ENCODE data around the gene PDGFD. TPM values are rescaled to one million over a fixed set of nuclear protein-coding genes. Genes with fewer than 3 reads are reported as not detected.
A peak's percentile ranks its signal among the peaks of the same experiment; 100 is the strongest.
"Not testable (repeated sequence)": the region's sequence is repeated elsewhere in the genome, so short reads cannot be mapped to it uniquely, and the experiment has no call there.

PDGFD gene
- polyA plus RNA-seq, 6 donors from 2014 or later: 0.08 to 0.63 (median 0.17) TPM; not detected in 3

GRCh38 chr11:104053743-104054478 lies 110.0 kb downstream of the PDGFD start:
- Mint-ChIP-seq H3K36me3 (no peaks in the 10 kb centered on the region), H3K9me3 (peaks cover 0 to 1% (median 0%) of the 10 kb centered on the region in 7 donors), H3K27ac (no peak overlapping the region), H3K4me3 (no peak overlapping the region), H3K27me3 (no peaks in the 10 kb centered on the region), H3K4me1 (no peaks in the 10 kb centered on the region)
- DNase-seq: no peak
- no peak for ATAC-seq (ENCODE audit: low read depth in 2 of 2)

GRCh38 chr11:104051778-104052177 lies 112.2 kb downstream of the PDGFD start:
- Mint-ChIP-seq H3K27me3 (no peaks in the 10 kb centered on the region), H3K4me1 (no peaks in the 10 kb centered on the region), H3K27ac (no peak overlapping the region), H3K9me3 (peaks cover 0 to 4% (median 0%) of the 10 kb centered on the region in 7 donors), H3K4me3 (no peak overlapping the region), H3K36me3 (no peaks in the 10 kb centered on the region)
- ATAC-seq (ENCODE audit: low read depth in 2 of 2): no peak
- no peak for DNase-seq

- Mint-ChIP-seq H3K27me3 (no peaks in the 10 kb centered on the region), H3K4me3 (no peak overlapping the region), H3K4me1 (no peaks in the 10 kb centered on the region), H3K27ac (no peak overlapping the region), H3K36me3 (no peaks in the 10 kb centered on the region), H3K9me3 (peaks cover 0 to 6% (median 0%) of the 10 kb centered on the region in 7 donors)
- DNase-seq (no peak), ATAC-seq (ENCODE audit: low read depth in 2 of 2) (no peak)
Observed at GRCh38 chr11:104049116-104049515, 114.8 kb downstream of the PDGFD start.

DNA sequence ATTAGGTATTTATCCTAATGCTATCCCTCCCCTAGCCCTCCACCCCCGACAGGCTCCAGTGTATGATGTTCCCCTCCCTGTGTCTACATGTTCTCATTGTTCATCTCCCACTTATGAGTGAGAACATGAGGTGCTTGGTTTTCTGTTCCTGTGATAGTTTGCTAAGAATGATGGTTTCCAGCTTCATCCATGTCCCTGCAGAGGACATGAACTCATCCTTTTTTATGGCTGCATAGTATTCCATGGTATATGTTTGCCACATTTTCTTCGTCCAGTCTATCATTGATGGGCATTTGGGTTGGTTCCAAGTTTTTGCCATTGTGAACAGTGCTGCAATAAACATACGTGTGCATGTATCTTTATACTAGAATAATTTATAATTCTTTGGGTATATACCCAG lies 117.1 kb downstream of the PDGFD start:
- H3K27me3 Mint-ChIP-seq; H3K36me3 Mint-ChIP-seq; DNase-seq; H3K9me3 Mint-ChIP-seq; ATAC-seq (ENCODE audit: low read depth in 2 of 2); H3K4me1 Mint-ChIP-seq; H3K4me3 Mint-ChIP-seq; H3K27ac Mint-ChIP-seq: not testable (repeated sequence)

DNA sequence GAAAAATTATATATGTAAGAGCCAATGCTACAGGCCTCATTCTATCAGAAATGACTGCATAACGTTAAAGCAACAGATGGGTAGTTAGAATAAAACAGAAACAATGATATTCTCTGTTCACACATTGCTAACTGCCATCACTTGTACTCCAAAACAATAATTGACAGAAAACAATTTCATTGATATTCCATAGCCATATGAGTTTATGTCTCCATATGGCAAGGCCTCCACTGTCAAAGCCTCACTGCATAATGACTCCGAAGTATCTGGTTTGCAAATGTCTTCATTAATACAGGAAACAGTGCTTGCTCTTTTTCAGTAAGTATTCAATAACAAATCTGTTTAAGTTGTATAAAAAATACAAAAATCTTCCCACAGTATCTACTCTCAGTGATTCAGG lies 117.6 kb downstream of the PDGFD start:
- no peak overlapping the region for H3K4me3 Mint-ChIP-seq
- no peaks in the 10 kb centered on the region for H3K27me3 Mint-ChIP-seq
- no peak for DNase-seq
- peaks cover 0 to 6% (median 0%) of the 10 kb centered on the region in 7 donors for H3K9me3 Mint-ChIP-seq
- no peak for ATAC-seq (ENCODE audit: low read depth in 2 of 2)
- H3K4me1 Mint-ChIP-seq: no peaks in the 10 kb centered on the region
- H3K36me3 Mint-ChIP-seq: no peaks in the 10 kb centered on the region
- H3K27ac Mint-ChIP-seq: no peak overlapping the region

- DNase-seq (no peak), ATAC-seq (ENCODE audit: low read depth in 2 of 2) (no peak)
- Mint-ChIP-seq H3K4me3 (no peak overlapping the region), H3K36me3 (no peaks in the 10 kb centered on the region), H3K27ac (no peak overlapping the region), H3K4me1 (no peaks in the 10 kb centered on the region), H3K27me3 (peaks cover 0 to 5% (median 0%) of the 10 kb centered on the region in 3 donors), H3K9me3 (peaks cover 0 to 6% (median 0%) of the 10 kb centered on the region in 7 donors)
Observed at GRCh38 chr11:104043678-104044239, 120.2 kb downstream of the PDGFD start.

DNA sequence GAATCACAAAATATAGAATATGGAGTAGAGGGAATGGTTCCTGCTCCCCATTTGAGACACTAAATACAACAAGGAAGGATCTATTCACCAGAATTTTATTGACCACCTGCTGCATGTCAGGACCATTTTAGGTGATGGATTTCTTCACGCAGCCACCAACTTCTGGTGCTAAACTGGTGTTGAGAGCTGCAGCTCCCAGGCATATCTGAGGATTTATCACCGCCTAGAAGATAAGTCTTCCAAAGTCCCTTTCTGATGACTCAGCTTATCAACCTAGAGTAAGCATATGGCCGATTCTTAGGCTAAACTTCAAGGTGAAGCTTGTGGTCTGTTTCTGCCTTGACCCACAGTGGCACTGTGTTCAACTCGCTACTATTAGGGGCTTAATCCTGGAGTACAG lies 120.8 kb downstream of the PDGFD start:
- no peak overlapping the region for H3K4me3 Mint-ChIP-seq
- H3K27ac Mint-ChIP-seq: no peak overlapping the region
- H3K27me3 Mint-ChIP-seq: peaks cover 0 to 5% (median 0%) of the 10 kb centered on the region in 3 donors
- DNase-seq (no peak), ATAC-seq (ENCODE audit: low read depth in 2 of 2) (no peak)
- H3K4me1 Mint-ChIP-seq: no peaks in the 10 kb centered on the region
- H3K36me3 Mint-ChIP-seq: no peaks in the 10 kb centered on the region
- peaks cover 0 to 6% (median 0%) of the 10 kb centered on the region in 7 donors for H3K9me3 Mint-ChIP-seq

DNA sequence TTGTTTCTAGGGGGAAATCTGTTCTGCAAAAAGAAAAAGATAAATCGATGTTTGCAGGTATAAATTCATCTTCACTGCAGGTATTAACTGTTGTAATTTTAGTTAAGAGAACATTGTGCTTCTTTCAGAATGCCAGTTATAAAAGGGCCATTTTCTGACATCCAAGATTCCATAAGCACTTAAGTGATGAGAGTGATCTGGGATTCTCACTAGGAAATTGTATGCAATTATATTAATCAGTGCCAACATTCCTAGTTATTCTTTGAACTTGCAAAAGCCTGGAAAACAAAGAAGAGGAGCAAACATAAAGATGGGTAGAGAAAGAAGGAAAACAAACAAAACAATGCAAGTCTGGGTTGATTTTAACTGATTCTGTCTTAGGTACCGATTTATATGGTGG lies 122.2 kb downstream of the PDGFD start:
- DNase-seq (no peak), ATAC-seq (ENCODE audit: low read depth in 2 of 2) (no peak)
- peaks cover 0 to 3% (median 0%) of the 10 kb centered on the region in 7 donors for H3K9me3 Mint-ChIP-seq
- H3K4me1 Mint-ChIP-seq: no peaks in the 10 kb centered on the region
- H3K4me3 Mint-ChIP-seq: peak overlapping the region in 1 of 8 donors; percentile 17
- peaks cover 0 to 5% (median 0%) of the 10 kb centered on the region in 3 donors for H3K27me3 Mint-ChIP-seq
- peaks cover 0 to 5% of the 10 kb centered on the region in 2 donors for H3K36me3 Mint-ChIP-seq
- H3K27ac Mint-ChIP-seq: no peak overlapping the region

DNA sequence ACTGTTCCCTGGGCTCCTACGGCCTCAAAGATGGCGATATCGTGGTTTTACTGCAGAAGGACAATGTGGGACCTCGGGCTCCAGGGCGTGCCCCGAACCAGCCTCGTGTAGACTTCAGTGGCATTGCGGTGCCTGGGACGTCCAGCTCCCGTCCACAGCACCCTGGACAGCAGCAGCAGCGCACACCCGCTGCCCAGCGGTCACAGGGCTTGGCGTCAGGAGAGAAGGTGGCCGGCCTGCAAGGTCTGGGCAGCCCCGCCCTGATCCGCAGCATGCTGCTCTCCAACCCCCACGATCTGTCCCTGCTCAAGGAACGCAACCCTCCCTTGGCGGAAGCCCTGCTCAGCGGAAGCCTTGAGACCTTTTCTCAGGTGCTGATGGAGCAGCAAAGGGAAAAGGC lies 127.0 kb downstream of the PDGFD start:
- no peak for DNase-seq
- Mint-ChIP-seq H3K36me3 (peaks cover 0 to 5% of the 10 kb centered on the region in 2 donors), H3K27ac (no peak overlapping the region), H3K9me3 (peaks cover 0 to 3% (median 0%) of the 10 kb centered on the region in 7 donors), H3K27me3 (peaks cover 0 to 5% (median 0%) of the 10 kb centered on the region in 3 donors), H3K4me1 (no peaks in the 10 kb centered on the region), H3K4me3 (no peak overlapping the region)
- ATAC-seq (ENCODE audit: low read depth in 2 of 2): no peak

GRCh38 chr11:104036588-104036987 lies 127.4 kb downstream of the PDGFD start, which contains the start of gene DDI1:
Gene DDI1, plus strand, starts transcription at chr11:104036640. Its CDS starts 183 bp downstream, at chr11:104036823.
- Mint-ChIP-seq H3K4me1 (no peaks in the 10 kb centered on the region), H3K27ac (no peak within 1 kb of the TSS), H3K27me3 (peaks cover 0 to 5% (median 0%) of the 10 kb centered on the region in 3 donors), H3K9me3 (peaks cover 0 to 6% (median 0%) of the 10 kb centered on the region in 7 donors), H3K4me3 (no peak within 1 kb of the TSS), H3K36me3 (peaks cover 0 to 5% of the 10 kb centered on the region in 2 donors)
- ATAC-seq (ENCODE audit: low read depth in 2 of 2) (no peak), DNase-seq (no peak)

GRCh38 chr11:104033561-104033960 lies 130.4 kb downstream of the PDGFD start:
- H3K9me3 Mint-ChIP-seq: peaks cover 0 to 8% (median 0%) of the 10 kb centered on the region in 7 donors
- H3K27me3 Mint-ChIP-seq: no peaks in the 10 kb centered on the region
- no peak overlapping the region for H3K4me3 Mint-ChIP-seq
- DNase-seq: no peak
- no peak overlapping the region for H3K27ac Mint-ChIP-seq
- peaks cover 0 to 5% of the 10 kb centered on the region in 2 donors for H3K36me3 Mint-ChIP-seq
- ATAC-seq (ENCODE audit: low read depth in 2 of 2): no peak
- H3K4me1 Mint-ChIP-seq: no peaks in the 10 kb centered on the region

- Mint-ChIP-seq H3K36me3 (peaks cover 0 to 5% of the 10 kb centered on the region in 2 donors), H3K27ac (no peak overlapping the region), H3K9me3 (peaks cover 0 to 8% (median 0%) of the 10 kb centered on the region in 7 donors), H3K27me3 (no peaks in the 10 kb centered on the region), H3K4me1 (no peaks in the 10 kb centered on the region), H3K4me3 (no peak overlapping the region)
- DNase-seq: no peak
- ATAC-seq (ENCODE audit: low read depth in 2 of 2): no peak
Observed at GRCh38 chr11:104033134-104033533, 130.8 kb downstream of the PDGFD start.

- Mint-ChIP-seq H3K4me1 (no peaks in the 10 kb centered on the region), H3K27ac (no peak overlapping the region), H3K4me3 (no peak overlapping the region), H3K36me3 (no peaks in the 10 kb centered on the region), H3K27me3 (no peaks in the 10 kb centered on the region), H3K9me3 (peaks cover 0 to 5% (median 0%) of the 10 kb centered on the region in 7 donors)
- DNase-seq (no peak), ATAC-seq (ENCODE audit: low read depth in 2 of 2) (no peak)
Observed at GRCh38 chr11:104028476-104029263, 135.3 kb downstream of the PDGFD start.
